Measurements from ENCODE around the gene ACSL5. TPM values are rescaled to one million over a fixed set of nuclear protein-coding genes. Genes with fewer than 3 reads are reported as not detected.

ACSL5 gene
- total RNA-seq, 1 experiment from 2014 or later, result not detected

GRCh38 chr10:112395809-112396530 is 22.1 kb downstream of the ACSL5 start:
- Histone ChIP-seq H3K56ac (ENCODE audit: insufficient read length, low read depth, low read length) (no peak overlapping the region), H3K79me2 (ENCODE audit: insufficient read depth, low read length) (no peaks in the 10 kb centered on the region), H3K4ac (ENCODE audit: low read depth, low read length) (no peak overlapping the region), H3K9me3 (ENCODE audit: control insufficient read depth, low read depth, low read length) (no peaks in the 10 kb centered on the region), H3K9ac (ENCODE audit: extremely low read depth, insufficient read length, low read length) (no peak overlapping the region), H3K4me1 (ENCODE audit: insufficient read depth, low read length) (no peaks in the 10 kb centered on the region), H2BK5ac (ENCODE audit: insufficient read length, low read length) (no peak overlapping the region), H3K23me2 (ENCODE audit: insufficient read length, low read depth, low read length, poor library complexity, severe bottlenecking) (no peaks in the 10 kb centered on the region), H3K18ac (ENCODE audit: insufficient read length, low read depth, low read length) (no peak overlapping the region), H2AFZ (ENCODE audit: low read length) (no peak overlapping the region), H3K79me1 (ENCODE audit: insufficient read depth, low read depth, low read length, poor library complexity, severe bottlenecking) (no peaks in the 10 kb centered on the region), H3K4me2 (ENCODE audit: insufficient read depth, insufficient read length, low read length) (no peak overlapping the region), H3T11ph (ENCODE audit: low read length) (no peak overlapping the region), H3K27me3 (ENCODE audit: insufficient read depth, low read length) (no peaks in the 10 kb centered on the region), H3K14ac (ENCODE audit: insufficient read depth, low read length) (no peak overlapping the region), H4K20me1 (ENCODE audit: control insufficient read depth, insufficient read depth, insufficient read length) (no peaks in the 10 kb centered on the region), H3K27ac (ENCODE audit: insufficient read length, low read depth, low read length) (no peak overlapping the region), H4K91ac (ENCODE audit: insufficient read length, low read depth, low read length) (no peak overlapping the region), H2BK120ac (ENCODE audit: low read depth, low read length, poor library complexity, severe bottlenecking) (no peak overlapping the region), H4K5ac (ENCODE audit: insufficient read length, low read depth, low read length) (no peak overlapping the region), H4K8ac (replicated peaks; ENCODE audit: insufficient read length, low read depth, low read length) (no peak overlapping the region), H2BK12ac (ENCODE audit: insufficient read length, low read depth, low read length) (no peak overlapping the region), H2BK20ac (ENCODE audit: low read depth, low read length, poor library complexity, severe bottlenecking) (no peak overlapping the region), H3K23ac (ENCODE audit: insufficient read length, low read depth, low read length) (no peak overlapping the region), H2BK15ac (ENCODE audit: low read depth, low read length) (no peak overlapping the region), H2AK5ac (ENCODE audit: insufficient read length, low read length) (no peak overlapping the region)
- Mint-ChIP-seq H3K27me3 (ENCODE audit: low read depth) (no peaks in the 10 kb centered on the region), H3K36me3 (ENCODE audit: insufficient read depth in 1 of 3, low read depth in 3 of 3) (no peaks in the 10 kb centered on the region), H3K27ac (no peak overlapping the region), H3K4me1 (no peaks in the 10 kb centered on the region), H3K4me3 (no peak overlapping the region), H3K9me3 (no peaks in the 10 kb centered on the region)
- no peak for DNase-seq
- WGBS (ENCODE audit: extremely low coverage, insufficient read length, low lambda C conversion rate), result no CpG with 5 or more reads among the region's 5 CpGs
- TF ChIP-seq CTCF (conservative IDR thresholded peaks at IDR 0.05), result no peak

Data from H9 (cell line).